ENCODE data around the gene TBX10.

DNA sequence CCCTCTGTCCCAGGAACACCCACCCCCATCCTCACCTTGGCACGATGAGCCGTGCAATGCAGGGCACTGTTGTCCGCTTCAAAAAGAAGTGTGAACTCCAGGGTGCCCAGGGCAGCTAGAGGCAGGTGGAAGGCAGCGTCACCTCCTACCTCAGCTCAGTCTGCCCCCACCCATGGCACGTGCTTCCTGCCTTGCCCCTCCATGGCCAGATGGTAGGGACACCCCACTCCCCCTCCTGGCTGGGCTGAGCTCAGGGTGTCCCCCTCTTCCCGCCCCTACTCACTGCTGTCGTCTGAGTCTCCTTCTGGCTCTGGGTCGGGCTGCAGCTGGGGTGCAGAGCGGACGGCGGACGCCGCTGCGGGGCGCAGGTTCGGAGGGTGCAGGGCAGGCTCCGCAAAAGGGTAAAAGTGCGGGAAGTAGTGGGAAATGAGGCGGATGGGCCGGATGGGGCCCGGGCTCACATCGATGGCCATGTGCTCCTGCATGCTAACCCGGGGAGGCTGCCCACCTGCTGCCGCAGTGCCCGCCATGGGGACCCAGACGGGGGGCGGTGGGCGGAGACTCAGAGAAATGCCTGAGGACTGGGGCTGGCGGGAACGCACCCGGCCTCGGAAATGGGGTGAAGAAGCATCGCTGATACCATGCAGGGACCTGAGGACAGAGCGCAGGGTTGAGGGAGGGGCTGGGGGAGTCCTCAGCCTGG, 23.7 kb downstream of the TBX10 start:
- TF ChIP-seq POLR2A (IDR thresholded peaks at IDR 0.05) = no peak
- TF ChIP-seq, protein P1, sequence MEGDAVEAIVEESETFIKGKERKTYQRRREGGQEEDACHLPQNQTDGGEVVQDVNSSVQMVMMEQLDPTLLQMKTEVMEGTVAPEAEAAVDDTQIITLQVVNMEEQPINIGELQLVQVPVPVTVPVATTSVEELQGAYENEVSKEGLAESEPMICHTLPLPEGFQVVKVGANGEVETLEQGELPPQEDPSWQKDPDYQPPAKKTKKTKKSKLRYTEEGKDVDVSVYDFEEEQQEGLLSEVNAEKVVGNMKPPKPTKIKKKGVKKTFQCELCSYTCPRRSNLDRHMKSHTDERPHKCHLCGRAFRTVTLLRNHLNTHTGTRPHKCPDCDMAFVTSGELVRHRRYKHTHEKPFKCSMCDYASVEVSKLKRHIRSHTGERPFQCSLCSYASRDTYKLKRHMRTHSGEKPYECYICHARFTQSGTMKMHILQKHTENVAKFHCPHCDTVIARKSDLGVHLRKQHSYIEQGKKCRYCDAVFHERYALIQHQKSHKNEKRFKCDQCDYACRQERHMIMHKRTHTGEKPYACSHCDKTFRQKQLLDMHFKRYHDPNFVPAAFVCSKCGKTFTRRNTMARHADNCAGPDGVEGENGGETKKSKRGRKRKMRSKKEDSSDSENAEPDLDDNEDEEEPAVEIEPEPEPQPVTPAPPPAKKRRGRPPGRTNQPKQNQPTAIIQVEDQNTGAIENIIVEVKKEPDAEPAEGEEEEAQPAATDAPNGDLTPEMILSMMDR (IDR thresholded peaks at IDR 0.05) = no peak
- no peak for TF ChIP-seq POLR2AphosphoS5 (IDR thresholded peaks at IDR 0.05)

All from upper lobe of left lung (tissue), 4 donors.